Neutrophil (primary cell): Measurements from ENCODE around the gene TAS1R1.
A peak's percentile ranks its signal among the peaks of the same experiment; 100 is the strongest.

Experiments used
- H3K27ac ChIP-seq: fragments of 200-600 bp; sonication (generic); 2 replicates; pipeline ENCODE4 v1.5.1; 2016; ENCODE audit warnings: mild to moderate bottlenecking, moderate library complexity
- H3K27me3 ChIP-seq: fragments of 200-600 bp; sonication (generic); 2 replicates; pipeline ENCODE4 v1.6.0; 2016; ENCODE audit warnings: mild to moderate bottlenecking
- H3K36me3 ChIP-seq: fragments of 200-600 bp; sonication (generic); 2 replicates; pipeline ENCODE4 v1.5.1; 2017
- H3K4me1 ChIP-seq, 2 experiments: fragments of 200-600 bp in 1 of 2; sonication (generic) in 1 of 2; 1 replicate in 1 of 2; 2 replicates in 1 of 2; pipeline versions ENCODE4 v1.5.1 to v1.6.1; 2013 to 2016; ENCODE audit warnings: low read depth in 1 of 2, low read length in 1 of 2, mild to moderate bottlenecking in 1 of 2, moderate library complexity in 1 of 2; ENCODE audit not compliant: control insufficient read depth in 1 of 2, insufficient read depth in 1 of 2
- H3K4me3 ChIP-seq, 2 experiments: fragments of 200-600 bp in 1 of 2; sonication (generic) in 1 of 2; 1 replicate in 1 of 2; 2 replicates in 1 of 2; pipeline ENCODE4 v1.5.1; 2013 to 2016; ENCODE audit warnings: low read depth in 1 of 2, low read length in 1 of 2, mild to moderate bottlenecking in 1 of 2, moderate library complexity in 1 of 2
- H3K9me3 ChIP-seq: fragments of 200-600 bp; sonication (generic); 2 replicates; pipeline ENCODE4 v1.5.1; 2016
- CTCF ChIP-seq: fragments of 200-600 bp; sonication (generic); IDR thresholded peaks from 2 replicates; pipeline ENCODE4 v1.5.1; 2016; ENCODE audit warnings: antibody characterized with exemption

Gene TAS1R1

GRCh38 chr1:6621429-6622391, 66.6 kb downstream of the TAS1R1 start:
- Histone ChIP-seq H3K9me3 (no peaks in the 10 kb centered on the region), H3K4me1 (peaks cover 13 to 17% of the 10 kb centered on the region in 2 experiments), H3K27ac (no peak overlapping the region), H3K4me3 (no peak overlapping the region), H3K36me3 (peaks cover 30% of the 10 kb centered on the region), H3K27me3 (no peaks in the 10 kb centered on the region)
- TF ChIP-seq CTCF: no peak

- Histone ChIP-seq H3K36me3 (peaks cover 30% of the 10 kb centered on the region), H3K4me1 (peaks cover 13 to 17% of the 10 kb centered on the region in 2 experiments), H3K27ac (no peak overlapping the region), H3K4me3 (no peak overlapping the region), H3K27me3 (no peaks in the 10 kb centered on the region), H3K9me3 (no peaks in the 10 kb centered on the region)
- no peak for TF ChIP-seq CTCF
These were observed 67.5 kb downstream of the TAS1R1 start for GRCh38 chr1:6622396-6623152.

GRCh38 chr1:6623269-6623965, 68.3 kb downstream of the TAS1R1 start:
- no peak for TF ChIP-seq CTCF
- H3K36me3 ChIP-seq: peaks cover 37% of the 10 kb centered on the region
- no peaks in the 10 kb centered on the region for H3K27me3 ChIP-seq

GRCh38 chr1:6624710-6625583, 69.8 kb downstream of the TAS1R1 start, which contains the start of gene THAP3:
Gene THAP3 (plus strand): TSS chr1:6624868. CDS start chr1:6625219, 351 bp downstream.
- peak within 1 kb of the TSS; percentile 69 to 74 for H3K4me3 ChIP-seq
- H3K27me3 ChIP-seq: no peaks in the 10 kb centered on the region
- H3K27ac ChIP-seq: peak within 1 kb of the TSS; percentile 69
- peak; percentile 81 for TF ChIP-seq CTCF
- peaks cover 45% of the 10 kb centered on the region for H3K36me3 ChIP-seq
- H3K4me1 ChIP-seq: peaks cover 13 to 17% of the 10 kb centered on the region in 2 experiments
- H3K9me3 ChIP-seq: no peaks in the 10 kb centered on the region

More at GRCh38 chr1:6623269-6623965, 68.3 kb downstream of the TAS1R1 start:
- H3K27ac ChIP-seq: no peak overlapping the region
- no peaks in the 10 kb centered on the region for H3K9me3 ChIP-seq
- peaks cover 13 to 17% of the 10 kb centered on the region in 2 experiments for H3K4me1 ChIP-seq
- no peak overlapping the region for H3K4me3 ChIP-seq
